KOPT-K1 (cell line): ENCODE data around the gene SLC26A4.
"Not testable (repeated sequence)": the region's sequence is repeated elsewhere in the genome, so short reads cannot be mapped to it uniquely, and the experiment has no call there.

Source experiments
- H3K27ac ChIP-seq: fragments of 200-600 bp; sonication (generic); 2 replicates; pipeline ENCODE4 v1.5.1; 2016; ENCODE audit warnings: antibody characterized with exemption, mild to moderate bottlenecking, low read depth, low read length; ENCODE audit not compliant: poor library complexity, severe bottlenecking
- H3K36me3 ChIP-seq: fragments of 200-600 bp; sonication (generic); 2 replicates; pipeline ENCODE4 v1.5.1; 2017; ENCODE audit warnings: antibody characterized with exemption, mild to moderate bottlenecking, low read length, moderate library complexity; ENCODE audit not compliant: insufficient read depth
- H3K9me3 ChIP-seq: fragments of 200-600 bp; sonication (generic); 2 replicates; pipeline ENCODE4 v1.5.1; 2017; ENCODE audit warnings: antibody characterized with exemption, low read length, mild to moderate bottlenecking; ENCODE audit not compliant: insufficient read depth, poor library complexity, severe bottlenecking

Gene SLC26A4

GRCh38 chr7:107660381-107661080, at the start of gene SLC26A4:
Gene SLC26A4 (plus strand): TSS chr7:107660828. CDS start chr7:107661642, 814 bp downstream.
- Histone ChIP-seq H3K36me3 (no peaks in the 10 kb centered on the region), H3K9me3 (peaks cover 13% of the 10 kb centered on the region), H3K27ac (peak within 1 kb of the TSS; percentile 14)

- H3K36me3 ChIP-seq, result peaks cover 46% of the 10 kb centered on the region
- H3K9me3 ChIP-seq, result no peaks in the 10 kb centered on the region
- H3K27ac ChIP-seq, result no peak overlapping the region
Measured at GRCh38 chr7:107613439-107613838, 47.2 kb upstream of the SLC26A4 start.

DNA sequence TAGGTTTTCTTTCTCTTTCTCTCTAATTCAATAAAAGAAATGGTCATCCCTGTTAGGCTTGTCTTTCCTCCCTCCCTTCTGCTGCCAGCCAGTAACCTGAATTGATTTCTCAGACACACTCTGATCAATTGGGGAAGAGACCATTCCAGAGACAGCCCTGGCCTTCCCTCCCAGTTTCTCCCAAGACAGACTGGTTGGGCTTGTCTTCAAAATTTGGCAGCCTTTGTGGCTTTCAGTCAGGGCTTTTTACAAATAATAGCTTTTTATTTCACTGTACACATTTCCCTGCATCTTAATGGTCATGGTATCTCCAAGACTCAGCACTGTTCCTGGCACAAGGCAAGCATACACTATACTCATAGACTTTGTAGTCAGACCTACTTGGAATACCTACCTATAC, 46.7 kb upstream of the SLC26A4 start:
- Histone ChIP-seq H3K27ac (no peak overlapping the region), H3K36me3 (peaks cover 46% of the 10 kb centered on the region), H3K9me3 (no peaks in the 10 kb centered on the region)

DNA sequence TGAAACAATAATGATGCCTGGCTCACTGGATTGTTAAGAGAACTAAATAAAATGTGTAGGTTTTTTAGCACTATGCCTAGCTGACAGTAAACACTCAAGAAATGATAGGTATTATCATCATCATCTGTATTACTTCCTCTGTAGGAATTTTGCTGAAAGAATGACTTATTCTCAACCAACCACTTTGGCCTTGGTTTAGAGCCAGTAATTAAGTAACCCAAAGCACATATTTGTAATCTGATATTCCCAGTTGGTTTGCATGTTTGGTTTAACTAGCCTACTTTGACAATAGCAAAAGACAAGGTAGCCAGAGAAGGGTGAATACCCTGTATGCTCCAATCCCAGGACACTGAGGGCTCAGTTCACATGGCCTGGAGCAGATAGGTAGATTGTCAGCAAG, 46.2 kb upstream of the SLC26A4 start:
- no peaks in the 10 kb centered on the region for H3K9me3 ChIP-seq
- H3K36me3 ChIP-seq, result peaks cover 46% of the 10 kb centered on the region
- H3K27ac ChIP-seq, result no peak overlapping the region

- Histone ChIP-seq H3K36me3 (peaks cover 46% of the 10 kb centered on the region), H3K9me3 (no peaks in the 10 kb centered on the region)
Measured at GRCh38 chr7:107615910-107616680, 44.5 kb upstream of the SLC26A4 start.

GRCh38 chr7:107622429-107622828, 38.2 kb upstream of the SLC26A4 start:
- no peaks in the 10 kb centered on the region for H3K9me3 ChIP-seq

More at GRCh38 chr7:107615910-107616680, 44.5 kb upstream of the SLC26A4 start:
- H3K27ac ChIP-seq, result no peak overlapping the region

DNA sequence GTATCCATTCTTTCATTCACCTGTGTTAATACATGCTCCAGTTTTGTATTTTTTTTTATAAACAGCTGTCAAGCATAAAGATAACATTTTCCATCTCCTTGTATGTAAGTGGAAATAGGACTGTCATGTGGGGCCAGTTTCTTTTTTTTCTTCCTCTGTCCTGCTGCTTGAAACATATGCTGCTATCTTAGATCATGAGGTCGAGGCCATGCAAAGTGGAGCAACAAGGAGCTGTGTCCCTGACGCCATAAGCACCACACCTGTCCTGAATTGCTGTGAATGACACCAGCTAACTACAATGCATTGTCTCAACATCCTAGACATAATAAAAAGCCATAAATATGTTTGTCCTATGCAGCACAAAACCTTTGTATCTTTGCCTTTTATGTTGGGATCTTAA, 37.7 kb upstream of the SLC26A4 start:
- H3K27ac ChIP-seq, result no peak overlapping the region
- no peaks in the 10 kb centered on the region for H3K9me3 ChIP-seq
- peaks cover 17% of the 10 kb centered on the region for H3K36me3 ChIP-seq

More at GRCh38 chr7:107622429-107622828, 38.2 kb upstream of the SLC26A4 start:
- Histone ChIP-seq H3K27ac (no peak overlapping the region), H3K36me3 (peaks cover 22% of the 10 kb centered on the region)

- no peaks in the 10 kb centered on the region for H3K9me3 ChIP-seq
- no peak overlapping the region for H3K27ac ChIP-seq
- peaks cover 16% of the 10 kb centered on the region; the same call in 1 of the 2 replicates for H3K36me3 ChIP-seq
Measured at GRCh38 chr7:107627002-107627401, 33.6 kb upstream of the SLC26A4 start.

- no peaks in the 10 kb centered on the region for H3K9me3 ChIP-seq
- H3K36me3 ChIP-seq, result 0 out of 2 replicates have a peak, but pooled peaks cover 6% of the 10 kb centered on the region
- peak overlapping the region; percentile 34 for H3K27ac ChIP-seq
Measured at GRCh38 chr7:107628461-107629064, 32.1 kb upstream of the SLC26A4 start.

DNA sequence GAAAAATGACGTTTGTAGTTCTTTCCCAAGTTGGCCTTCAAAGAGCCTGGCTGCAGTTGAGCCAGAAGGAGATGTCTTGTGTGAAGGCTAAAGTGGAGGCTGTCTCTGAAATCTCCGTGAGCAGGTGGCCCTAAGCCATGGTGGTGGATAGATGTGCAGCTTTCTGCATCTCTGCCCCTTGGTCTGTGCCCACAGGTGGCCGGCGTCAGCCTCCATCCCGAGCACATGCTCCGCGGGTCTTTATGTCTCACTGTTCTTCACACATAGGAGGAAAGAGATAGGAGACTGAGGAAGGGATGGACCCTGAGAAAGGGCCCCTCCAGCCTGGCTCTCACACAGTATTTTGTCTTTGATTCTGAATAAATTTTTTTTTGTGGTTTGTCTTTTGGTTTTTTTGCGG, 30.3 kb upstream of the SLC26A4 start:
- Histone ChIP-seq H3K9me3 (no peaks in the 10 kb centered on the region), H3K36me3 (no peaks in the 10 kb centered on the region), H3K27ac (no peak overlapping the region)

DNA sequence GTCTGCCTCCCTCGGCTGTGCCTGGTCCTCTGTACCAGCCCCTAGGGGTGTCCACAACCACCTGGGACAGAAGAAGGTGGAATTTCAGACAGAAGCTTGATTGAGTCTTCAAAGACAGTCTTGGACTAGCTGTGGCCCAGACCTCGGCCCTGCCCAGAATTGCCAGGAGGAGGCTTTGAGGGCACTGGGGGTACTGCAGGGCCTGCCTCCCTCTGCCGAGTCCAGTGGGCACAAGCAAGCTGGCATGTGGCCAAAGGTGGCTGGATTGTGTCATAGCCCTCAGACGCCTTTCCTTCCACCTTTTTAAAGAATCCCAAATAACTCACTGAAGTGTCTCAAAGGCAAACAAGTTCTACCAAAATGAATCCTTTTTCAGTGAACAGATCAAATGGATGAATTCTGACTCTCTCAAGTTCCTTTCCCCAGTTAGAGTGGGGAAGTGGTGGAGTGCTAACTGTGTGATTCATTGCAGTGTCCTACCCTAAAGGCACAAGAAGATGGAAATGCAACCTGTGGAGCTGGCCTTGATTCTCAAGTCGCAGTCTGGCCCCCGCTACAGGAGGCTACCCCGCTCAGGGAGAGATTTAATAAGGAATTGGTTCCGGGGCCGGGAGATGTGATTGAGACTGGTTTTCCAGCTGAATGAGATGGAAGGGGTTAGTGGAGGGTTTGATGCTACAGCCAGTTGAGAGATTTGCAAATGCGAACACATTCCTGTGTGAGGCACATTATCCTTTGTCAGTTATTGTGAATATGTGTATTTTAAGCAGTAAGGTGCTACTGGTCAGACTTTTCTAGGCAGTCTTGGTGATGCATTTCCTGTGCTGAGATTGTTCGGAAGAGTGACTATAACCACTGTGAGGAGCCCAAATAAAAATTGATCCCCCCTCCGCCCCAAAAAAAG, 28.8 kb upstream of the SLC26A4 start:
- Histone ChIP-seq H3K27ac (no peak overlapping the region), H3K9me3 (no peaks in the 10 kb centered on the region), H3K36me3 (no peaks in the 10 kb centered on the region)

DNA sequence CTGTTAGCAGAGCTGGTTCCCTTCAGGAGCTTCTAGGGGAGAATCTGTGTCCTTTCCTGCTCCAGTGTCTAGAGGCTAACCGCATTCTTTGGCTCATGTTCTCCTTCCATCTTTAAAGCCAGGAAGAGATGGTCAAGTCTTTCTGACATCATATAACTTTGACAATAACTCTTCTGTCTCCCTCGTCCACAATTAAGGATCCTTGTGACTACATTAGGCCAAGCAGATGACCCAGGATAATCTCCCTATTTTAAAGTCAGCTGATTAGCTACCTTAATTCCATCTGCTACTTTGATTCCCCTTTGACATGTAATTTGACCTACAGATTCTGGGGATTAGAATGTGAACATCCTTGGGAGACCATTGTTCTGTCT, 28.1 kb upstream of the SLC26A4 start:
- Histone ChIP-seq H3K9me3 (peaks cover 6% of the 10 kb centered on the region), H3K27ac (no peak overlapping the region), H3K36me3 (no peaks in the 10 kb centered on the region)

DNA sequence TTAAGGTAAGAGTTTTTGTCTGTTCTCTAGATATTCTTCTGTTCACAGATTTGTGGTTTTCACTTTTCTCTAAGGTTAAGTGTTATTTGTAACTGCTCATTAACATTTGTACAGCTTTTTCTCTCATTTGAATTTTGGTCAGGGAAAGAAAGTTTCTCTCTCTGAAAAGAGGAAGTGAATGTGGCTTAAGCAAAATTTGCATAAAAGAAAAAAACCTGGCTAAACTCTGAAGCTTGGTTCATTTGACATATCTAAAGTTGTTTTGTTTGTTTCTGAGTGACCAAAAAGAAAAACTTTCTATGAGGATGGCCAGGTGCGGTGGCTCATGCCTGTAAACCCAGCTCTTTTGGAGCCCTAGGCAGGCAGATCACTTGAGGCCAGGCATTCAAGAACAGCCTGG, 22.0 kb upstream of the SLC26A4 start:
- Histone ChIP-seq H3K36me3 (no peaks in the 10 kb centered on the region), H3K27ac (peak overlapping the region; percentile 26), H3K9me3 (peaks cover 12% of the 10 kb centered on the region)

DNA sequence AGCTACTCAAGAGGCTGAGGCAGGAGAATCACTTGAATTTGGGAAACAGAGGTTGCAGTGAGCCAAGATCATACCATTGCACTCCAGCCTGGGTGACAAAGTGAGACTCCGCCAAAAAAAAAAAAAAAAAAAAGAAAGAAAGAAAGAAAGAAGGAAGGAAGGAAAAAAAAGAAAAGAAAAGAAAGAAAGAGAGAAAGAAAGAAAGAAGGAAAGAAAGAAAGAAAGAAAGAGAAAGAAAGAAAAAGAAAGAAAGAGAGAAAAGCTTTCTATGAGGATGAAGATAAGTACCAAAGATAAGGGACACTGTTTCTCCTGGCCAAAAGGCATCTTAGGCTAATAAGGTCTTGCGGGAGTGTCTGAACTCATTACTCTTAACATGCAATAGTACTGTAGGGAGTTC, 21.6 kb upstream of the SLC26A4 start:
- peak overlapping the region; percentile 26 for H3K27ac ChIP-seq
- H3K36me3 ChIP-seq, result not testable (repeated sequence)
- H3K9me3 ChIP-seq, result peaks cover 12% of the 10 kb centered on the region
